CD4-positive, alpha-beta T cell treated with Interferon alpha-2 for 1 hour (primary cell): ENCODE data around the gene PSMB10.
"Not testable (repeated sequence)": the region's sequence is repeated elsewhere in the genome, so short reads cannot be mapped to it uniquely, and the experiment has no call there.

ENCODE experiments used
- DNase-seq, 2 donors: peaks; one replicate each; pipeline ENCODE4 v3.0.0-alpha.2; 2020 to 2022

Gene PSMB10

GRCh38 chr16:67936124-67936879 lies at the start of gene PSMB10:
TSS of gene PSMB10 (minus strand) at chr16:67936850. CDS start at chr16:67936749, 101 bp downstream.
- no peak for DNase-seq

GRCh38 chr16:67982011-67982696 lies 45.5 kb upstream of the PSMB10 start:
- no peak for DNase-seq

DNA sequence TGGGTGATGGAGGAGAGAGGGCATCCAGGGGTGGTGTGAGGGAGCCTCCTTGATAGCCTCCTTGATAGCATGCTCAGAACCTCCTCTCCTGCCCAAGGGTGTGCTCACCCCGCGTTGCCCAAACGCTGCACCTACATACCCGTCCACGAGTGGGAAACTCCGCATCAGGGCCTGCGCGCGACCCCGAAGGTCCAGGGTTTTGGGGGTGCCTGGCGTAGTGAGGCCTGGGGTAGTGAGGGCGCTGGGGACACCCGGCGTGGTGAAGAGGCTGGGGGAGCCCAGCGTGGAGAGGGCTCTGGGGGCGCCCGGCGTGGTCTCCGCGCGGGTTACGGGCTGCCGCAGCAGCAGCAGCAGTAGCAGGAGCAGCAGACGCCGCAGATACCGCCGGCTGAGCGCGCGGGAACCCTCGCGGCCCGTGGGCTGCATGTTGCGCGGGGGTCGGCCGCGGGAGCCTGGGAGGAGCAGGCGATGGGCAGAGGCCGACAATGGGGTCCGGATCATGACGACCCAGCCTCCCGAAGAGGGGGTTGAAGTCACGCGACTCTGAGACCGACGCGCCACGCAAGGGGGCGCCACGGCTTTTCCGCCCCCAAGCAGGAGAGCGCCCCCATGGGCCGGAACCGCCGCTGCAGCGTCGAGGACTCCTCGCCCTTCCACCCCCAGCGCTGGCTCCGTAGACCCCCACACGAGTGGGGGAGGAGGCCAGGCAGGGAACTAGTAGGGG lies 43.5 kb upstream of the PSMB10 start, which contains the start of gene DPEP3:
DPEP3 (minus strand) TSS at position 545 of the 724 bp plus-strand sequence; CDS start at position 426, 119 bp downstream.
- DNase-seq: no peak

DNA sequence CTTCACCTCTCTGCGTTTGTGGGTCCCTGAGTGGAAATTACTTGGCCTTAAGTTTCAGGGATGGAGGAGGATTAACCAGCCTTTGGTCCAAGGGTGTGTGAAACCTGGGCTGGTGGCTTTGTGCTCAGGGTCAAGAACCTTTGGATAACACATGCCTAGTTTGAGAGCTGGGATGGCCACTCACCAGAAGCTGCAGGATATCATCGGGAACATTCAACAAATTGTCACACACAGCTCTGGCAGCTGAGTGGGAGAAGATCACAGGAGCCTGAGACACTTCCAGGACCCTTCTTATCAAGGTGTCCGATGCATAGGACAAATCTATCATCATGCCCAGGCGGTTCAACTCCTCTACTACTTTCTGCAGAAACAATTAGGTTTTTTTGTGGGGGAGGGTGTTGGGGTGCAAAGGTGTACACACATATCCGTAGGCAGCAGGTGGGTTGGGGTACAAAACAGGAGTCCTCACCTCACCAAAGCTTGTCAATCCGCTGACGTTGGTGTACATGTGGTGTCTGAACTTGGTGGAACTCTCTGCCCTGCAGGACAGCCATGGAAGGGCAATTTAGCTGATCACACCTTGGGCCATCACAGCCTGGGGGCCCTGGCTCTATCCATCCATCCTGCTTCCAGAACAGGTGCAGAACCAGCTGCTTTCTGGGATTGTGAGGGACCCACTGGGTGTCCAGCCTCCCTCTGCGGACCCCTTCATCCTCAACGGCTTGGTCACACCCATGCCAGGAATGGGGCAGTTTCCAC lies 41.0 kb upstream of the PSMB10 start:
- no peak for DNase-seq

DNA sequence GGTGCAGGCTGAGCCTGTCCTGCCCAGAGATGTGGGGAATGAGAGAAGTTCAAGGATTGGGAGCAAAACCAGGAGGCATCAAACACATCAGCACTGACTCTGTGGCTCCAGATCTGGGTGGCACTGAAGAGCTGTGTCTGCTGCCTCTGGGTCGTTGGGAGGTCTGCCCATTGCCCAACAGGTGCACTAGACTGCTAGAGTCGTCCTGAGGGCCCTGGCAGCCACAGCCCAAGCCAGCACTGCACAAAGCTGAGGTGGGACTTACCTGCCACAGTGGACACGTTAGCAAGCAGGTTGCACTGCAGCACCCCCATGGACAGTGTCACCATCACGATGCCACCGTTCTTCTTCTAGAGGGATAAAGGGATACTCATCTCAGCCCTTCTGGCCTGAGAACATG lies 40.4 kb upstream of the PSMB10 start:
- DNase-seq: no peak

DNA sequence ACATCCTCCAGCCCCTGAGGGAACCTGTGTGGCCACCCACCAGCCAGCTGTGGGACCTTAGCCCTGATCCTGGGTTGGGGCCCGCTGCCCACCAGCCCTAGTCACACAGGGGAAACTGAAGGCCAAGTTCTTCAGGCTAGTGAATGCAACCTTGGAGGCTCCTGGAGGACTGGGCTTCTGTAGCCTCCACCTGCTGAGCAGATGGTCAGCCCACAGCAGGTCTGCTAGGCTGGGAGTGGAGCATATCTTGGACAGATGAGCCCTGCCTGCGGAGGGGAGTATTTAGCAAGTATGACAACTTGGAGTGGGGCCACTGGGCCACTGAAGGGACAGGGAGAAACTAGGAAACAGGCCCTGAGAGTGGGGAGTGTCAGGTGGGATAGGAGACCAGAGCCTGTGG lies 39.6 kb upstream of the PSMB10 start:
- no peak for DNase-seq

GRCh38 chr16:67975321-67976105 lies 38.9 kb upstream of the PSMB10 start:
- no peak for DNase-seq

GRCh38 chr16:67972285-67972684 lies 35.6 kb upstream of the PSMB10 start:
- DNase-seq: not testable (repeated sequence)

DNA sequence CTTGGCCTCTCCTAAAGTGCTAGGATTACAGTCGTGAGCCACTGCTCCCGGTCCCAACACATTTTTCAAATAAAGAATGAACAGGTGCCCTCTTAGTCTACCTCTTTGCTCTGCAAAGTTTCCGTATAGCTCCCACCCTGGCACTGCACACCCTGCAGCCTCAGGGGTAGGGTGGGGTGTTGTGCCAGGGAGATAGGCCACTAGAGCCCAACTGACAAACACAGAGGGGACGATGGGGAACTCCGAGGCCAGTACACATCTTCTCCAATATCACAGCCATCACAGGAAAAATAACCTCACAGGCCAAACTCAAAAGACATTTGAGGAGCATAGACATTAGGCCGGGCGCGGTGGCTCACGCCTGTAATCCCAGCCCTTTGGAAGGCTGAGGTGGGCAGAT lies 34.5 kb upstream of the PSMB10 start:
- DNase-seq: no peak

DNA sequence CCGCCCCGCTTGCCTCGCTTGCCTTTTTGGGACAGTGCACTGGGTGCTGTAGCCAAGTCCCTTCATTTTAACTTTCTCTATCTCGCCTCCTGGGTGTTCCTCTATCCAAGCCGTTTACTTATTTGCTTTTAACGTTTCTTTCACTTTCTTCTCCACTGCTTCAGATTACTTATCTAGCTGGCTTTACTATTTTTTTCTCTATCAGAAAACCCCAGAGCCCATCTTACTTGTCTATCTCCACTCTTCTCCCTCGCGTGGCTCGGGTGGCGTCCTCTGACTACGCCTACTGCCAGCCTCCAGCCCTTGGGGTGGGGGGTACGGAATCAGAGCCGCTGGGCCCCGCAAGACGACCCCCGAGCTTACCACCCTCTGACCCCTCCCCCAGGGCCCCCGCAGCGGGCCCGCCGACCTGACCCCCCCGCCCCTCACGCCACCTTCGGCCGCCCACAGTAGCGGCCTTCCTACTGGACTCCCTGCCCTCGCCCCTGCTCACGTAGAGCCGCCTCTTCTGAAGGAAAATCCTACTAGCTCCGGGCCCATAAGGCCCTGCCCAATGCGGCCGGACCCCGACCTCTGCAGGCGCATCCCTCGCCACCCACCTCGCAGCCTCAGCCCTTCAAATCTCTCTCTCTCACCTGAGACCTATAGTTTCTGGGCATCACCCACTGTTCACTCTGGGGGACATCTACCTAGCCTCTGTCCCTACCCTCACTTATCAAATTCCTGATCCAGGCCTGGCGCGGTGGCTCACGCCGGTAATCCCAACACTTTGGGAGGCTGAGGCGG lies 32.8 kb upstream of the PSMB10 start:
- DNase-seq: peak in 1 of 2 donors; percentile 39

GRCh38 chr16:67968400-67969253 lies 32.0 kb upstream of the PSMB10 start, which contains the start of gene SLC12A4:
TSS of gene SLC12A4 (minus strand) at chr16:67968637. CDS start at chr16:67968553, 84 bp downstream.
- peak; percentile 85 to 93 for DNase-seq

- DNase-seq: peak in 1 of 2 donors; percentile 38
These were observed 31.3 kb upstream of the PSMB10 start for GRCh38 chr16:67967958-67968399.

DNA sequence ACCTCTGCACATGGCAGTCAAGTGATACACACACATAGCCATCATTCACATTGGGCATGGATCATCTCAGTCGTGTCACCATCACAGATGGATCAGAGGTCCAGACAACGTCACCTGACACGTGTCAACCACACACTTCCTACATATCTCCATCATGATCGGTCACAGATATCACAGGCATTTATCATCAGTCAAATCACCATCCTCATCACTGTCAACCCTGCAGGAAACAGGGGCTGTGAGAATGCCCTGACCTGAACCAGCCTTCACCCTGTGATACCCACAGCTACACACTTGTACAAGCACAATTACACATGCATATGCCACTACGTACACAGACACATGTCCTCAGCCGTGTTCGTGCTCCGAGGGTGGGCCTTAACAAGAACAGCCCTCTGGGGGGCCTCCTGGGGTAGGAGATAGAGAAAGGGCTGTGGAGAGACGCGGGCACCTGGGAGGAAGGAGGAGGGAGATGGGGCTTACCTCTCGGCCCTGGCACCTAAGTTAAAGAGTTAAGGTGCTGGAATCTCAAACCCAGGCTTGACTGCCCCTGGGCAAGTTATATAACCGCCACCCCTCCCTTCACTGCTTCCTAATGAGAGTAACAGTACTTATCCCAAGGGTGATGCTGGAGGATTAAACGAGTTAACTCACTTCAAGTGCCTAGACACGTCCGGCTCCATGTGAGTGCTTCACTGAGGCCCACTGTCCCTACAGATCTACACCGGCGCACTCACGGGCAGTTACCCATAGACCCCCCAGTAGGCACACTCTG lies 30.7 kb upstream of the PSMB10 start:
- DNase-seq: peak in 1 of 2 donors; percentile 40

DNA sequence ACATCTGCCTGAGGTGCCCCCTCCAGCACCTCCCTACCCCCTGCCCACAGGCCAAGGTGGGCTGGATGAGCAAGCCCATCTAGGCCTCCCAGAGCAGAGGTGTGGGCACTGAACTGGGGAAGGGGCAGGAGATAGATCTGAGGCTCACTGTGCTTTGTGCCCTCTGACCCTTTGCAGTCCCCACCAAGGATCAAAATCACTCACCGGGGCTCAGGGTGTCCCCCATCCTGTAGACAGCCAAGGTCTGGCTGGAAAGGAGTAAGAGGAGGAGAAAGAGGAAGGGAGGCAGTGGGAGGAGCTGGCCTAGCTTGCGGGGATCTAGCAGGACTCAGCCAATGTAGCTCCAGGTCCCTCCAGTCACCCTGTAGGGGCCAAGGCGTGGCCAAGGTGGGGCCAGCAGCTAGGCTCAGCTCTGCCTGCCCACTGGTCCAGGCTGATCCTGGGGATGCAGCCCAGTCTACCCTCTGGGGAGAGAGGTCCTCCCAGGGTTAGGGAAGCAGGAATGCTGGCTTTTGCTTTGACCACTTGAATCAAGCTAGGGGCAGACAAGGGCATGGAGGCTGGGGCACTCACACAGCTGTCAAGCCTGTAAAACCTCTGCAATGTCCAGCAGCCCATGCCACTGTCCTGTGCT lies 30.0 kb upstream of the PSMB10 start:
- DNase-seq: no peak

- DNase-seq: no peak
These were observed 29.3 kb upstream of the PSMB10 start for GRCh38 chr16:67965668-67966548.

DNA sequence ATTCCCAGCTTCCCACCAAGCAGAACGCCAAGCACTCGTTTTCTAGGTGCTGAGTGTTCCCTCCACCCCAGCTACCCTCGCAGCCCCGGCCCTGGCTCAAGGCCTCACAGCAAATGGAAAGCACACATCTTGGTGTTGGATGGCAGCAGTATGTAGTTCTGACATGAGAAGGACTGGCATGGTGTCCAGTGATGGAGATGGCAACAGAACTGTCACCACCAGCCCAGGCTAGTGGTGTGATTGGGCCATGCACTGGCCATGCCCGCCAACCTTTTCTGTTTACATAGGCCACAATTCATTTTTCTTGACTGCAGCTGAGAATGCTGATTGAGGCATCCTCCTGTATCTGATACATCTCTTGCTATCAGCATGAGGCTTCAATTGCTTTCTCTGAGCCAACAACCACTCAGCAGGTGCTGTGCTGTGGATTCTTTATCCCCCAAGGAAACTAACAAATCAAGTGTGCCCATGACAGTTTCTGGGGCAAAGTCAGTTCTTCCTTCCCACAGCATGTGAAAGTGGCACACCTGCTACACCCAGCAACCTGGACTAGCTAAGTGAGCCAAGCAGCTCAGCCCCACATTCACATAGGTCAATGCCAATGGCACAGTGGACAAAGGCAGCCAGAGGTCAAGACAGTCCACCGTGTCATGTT lies 28.0 kb upstream of the PSMB10 start:
- no peak for DNase-seq
